Measurements from ENCODE around the gene RAMAC.
A peak's percentile ranks its signal among the peaks of the same experiment; 100 is the strongest.
"Not testable (repeated sequence)": the region's sequence is repeated elsewhere in the genome, so short reads cannot be mapped to it uniquely, and the experiment has no call there.

Gene RAMAC

GRCh38 chr15:82985688-82986441 lies at the start of gene RAMAC:
TSS of gene RAMAC (plus strand) at chr15:82986210. CDS start at chr15:82989019, 2,809 bp downstream.
- peak; percentile 94 for DNase-seq (ENCODE audit: low read depth)

GRCh38 chr15:82936966-82937711 lies 48.9 kb upstream of the RAMAC start:
- DNase-seq (ENCODE audit: low read depth) = peak; percentile 8

DNA sequence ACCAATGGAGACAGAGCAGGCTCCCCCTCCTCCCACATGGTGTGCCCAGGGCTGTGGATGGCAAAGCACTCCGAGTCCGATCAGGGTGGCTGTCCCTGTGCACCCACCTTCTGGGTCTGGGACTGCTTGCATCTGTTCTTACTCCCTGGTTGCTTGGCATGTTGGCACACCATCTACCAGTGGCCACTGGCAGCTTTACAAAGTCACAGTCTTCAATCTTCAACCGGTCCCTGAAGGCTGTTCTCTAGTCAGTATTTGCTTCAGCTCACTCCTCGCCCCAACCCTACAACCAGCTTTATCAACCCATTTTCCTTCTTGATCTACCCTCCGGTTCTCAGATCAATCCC lies 48.3 kb upstream of the RAMAC start:
- DNase-seq (ENCODE audit: low read depth) = no peak

GRCh38 chr15:82939678-82940077 lies 46.3 kb upstream of the RAMAC start:
- not testable (repeated sequence) for DNase-seq (ENCODE audit: low read depth)

DNA sequence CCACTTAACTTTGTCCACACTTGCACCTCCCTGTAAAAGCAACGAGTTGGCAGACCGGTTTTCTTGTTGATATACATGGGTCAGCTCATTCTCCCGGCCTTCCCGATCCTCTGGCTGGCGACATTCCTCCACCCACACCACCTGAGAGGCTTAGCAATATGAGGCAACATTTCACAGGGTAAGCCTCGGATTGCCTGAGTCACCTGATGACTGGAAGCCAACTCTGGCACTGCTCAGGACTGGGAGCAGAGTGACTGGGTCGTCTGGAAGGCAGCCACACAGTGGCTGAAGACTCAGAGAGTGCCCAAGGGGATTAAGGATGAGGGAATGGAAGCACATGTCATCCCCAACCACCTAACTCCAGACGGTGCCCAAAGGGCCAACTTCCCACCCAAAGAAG lies 43.3 kb upstream of the RAMAC start:
- DNase-seq (ENCODE audit: low read depth) = peak; percentile 9

DNA sequence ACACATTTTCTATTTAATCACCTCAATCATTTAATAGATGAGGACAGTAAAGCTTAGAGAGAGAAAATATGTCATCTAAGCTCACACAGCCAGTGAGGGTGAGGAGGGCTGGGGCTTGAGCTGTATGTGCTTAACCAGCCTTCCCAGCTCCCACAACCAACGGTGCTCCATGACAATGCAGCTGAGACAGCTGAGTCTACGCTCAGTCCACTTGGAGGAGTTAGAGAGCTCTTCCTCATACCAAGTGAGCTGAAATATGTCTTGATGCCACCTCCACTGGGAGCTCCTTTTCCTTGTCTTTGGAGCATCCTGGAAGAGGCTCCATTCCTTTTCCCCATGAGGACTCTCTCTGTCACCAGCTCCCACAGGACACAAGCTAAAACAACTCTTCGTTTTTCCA lies 42.8 kb upstream of the RAMAC start:
- peak; percentile 12 for DNase-seq (ENCODE audit: low read depth)

- DNase-seq (ENCODE audit: low read depth) = no peak
Observed at GRCh38 chr15:82944056-82944455, 42.0 kb upstream of the RAMAC start.

GRCh38 chr15:82944821-82945220 lies 41.2 kb upstream of the RAMAC start:
- peak; percentile 6 for DNase-seq (ENCODE audit: low read depth)

- no peak for DNase-seq (ENCODE audit: low read depth)
Observed at GRCh38 chr15:82945326-82945725, 40.7 kb upstream of the RAMAC start.

GRCh38 chr15:82946155-82946701 lies 39.8 kb upstream of the RAMAC start:
- no peak for DNase-seq (ENCODE audit: low read depth)

DNA sequence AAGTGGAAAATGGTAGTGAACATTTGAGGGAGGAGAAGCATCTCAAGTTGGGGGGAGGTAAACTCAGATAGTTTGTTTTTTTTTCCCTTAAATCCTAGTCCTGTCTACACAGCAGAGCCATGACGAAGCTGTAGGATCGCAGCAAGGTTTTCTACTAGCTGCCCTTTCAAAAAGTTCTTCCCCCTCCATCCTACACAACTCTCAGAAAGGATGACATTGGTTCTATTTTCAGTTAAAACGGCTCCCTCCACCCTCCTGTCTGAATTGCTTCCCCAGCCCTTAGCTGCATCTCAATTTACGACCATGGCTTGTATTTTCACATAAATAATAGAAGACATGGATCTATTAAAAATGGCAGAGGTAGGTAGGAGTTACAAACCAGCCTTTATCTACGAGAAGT lies 35.7 kb upstream of the RAMAC start:
- no peak for DNase-seq (ENCODE audit: low read depth)

DNA sequence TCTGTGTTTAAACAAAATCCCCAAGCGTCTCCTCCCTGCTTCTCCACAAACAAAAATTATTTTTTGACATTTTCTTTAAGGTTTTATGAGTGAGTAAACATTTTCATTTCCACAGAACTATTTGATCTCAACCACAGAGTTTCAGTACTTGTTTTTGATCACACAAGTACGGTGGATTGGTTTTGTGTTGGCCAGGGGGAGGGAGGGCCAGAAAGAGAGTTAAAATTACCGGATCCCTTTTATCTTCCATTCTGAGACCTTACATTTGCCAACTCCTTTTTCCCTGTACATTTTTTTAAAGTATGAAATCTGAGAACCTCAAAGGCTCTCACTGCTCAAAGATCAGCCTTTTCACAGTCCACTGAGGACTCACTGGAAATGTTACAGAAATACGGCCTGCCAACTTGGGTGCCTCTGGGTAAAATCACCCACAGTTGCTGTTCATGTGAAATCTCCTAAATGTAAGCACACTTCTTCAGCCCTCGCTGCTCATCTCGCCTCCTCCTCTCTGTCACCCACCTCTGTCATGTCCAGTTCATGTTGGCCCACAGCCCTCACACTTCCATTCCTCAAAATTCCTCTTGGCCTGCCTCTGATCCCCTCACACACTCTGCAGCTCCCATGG lies 35.2 kb upstream of the RAMAC start:
- no peak for DNase-seq (ENCODE audit: low read depth)

DNA sequence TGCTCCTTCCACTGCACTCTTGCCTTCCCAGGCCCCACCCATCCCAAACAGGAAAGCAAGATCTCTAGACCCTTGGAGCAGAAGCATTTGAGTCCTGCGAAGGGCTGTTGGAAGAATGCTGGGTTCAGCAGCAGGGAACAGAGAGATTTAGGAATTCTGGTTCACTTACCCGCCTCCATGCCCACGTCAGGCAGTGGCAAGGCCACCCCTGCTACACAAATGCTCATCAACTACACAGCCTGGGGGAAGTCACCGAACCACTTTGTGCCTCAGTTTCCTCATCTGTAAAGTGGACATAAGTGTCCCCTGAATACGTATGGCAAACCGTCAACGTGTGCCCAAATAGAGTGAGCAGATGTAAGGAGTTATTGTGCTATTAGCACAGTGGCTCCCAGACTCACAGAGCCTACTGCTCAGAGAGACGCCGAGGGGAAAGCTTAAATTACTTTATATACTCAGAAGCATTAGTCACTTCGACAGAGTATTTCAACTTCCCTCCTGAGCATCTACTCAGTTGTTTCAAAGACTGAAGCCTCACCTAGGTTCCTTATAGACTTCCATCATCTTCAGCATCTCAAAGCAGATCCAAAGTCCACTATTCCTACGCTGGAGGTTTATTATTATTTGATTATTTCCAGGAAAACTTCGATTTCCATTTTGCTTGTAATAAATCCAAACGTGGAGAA lies 34.4 kb upstream of the RAMAC start:
- DNase-seq (ENCODE audit: low read depth) = no peak

DNA sequence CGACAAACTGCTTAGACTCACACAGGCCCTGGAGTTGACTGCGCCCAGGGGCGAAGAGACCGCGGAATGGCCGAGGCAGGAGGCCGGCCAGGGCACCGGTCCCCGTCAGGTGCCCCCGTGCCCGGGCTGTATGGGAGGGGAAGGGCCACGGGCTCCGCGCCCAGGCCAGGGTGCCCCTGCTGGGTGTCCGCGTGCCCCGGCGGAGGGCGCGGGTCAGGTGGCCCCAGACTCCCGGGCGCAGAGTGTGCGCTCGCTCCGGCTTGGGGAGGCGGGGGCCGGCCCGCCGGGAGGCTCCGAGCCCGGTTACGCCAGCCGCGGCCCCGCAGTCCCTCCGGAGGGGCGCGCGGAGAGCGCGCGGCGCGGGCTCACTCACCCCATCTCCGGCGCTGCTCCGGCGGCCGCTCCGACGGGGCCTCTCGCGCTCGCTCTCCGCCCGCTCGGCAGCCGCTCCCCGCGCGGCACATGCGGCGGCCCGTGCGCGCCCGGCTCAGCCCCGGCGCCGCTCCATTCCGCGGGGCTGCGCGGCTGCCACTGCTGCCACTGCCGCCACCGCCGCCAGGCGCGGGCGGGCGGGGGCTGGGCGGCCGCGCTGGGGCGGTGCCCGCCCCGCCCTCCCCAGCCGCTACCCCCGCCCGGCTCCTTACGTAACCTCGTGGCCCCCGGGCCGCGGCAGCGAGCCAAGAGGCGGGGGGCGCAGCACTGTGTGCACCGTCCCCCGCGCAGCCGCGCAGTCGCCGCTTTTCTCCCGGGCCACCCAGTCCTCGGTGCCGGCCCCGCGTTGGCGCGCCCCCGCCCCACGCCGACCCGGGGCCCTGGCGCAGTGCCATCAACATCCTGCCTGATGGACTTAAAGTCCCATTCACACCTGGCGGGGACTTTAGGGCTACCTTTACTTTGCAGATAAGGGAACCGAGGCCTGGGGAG lies 33.6 kb upstream of the RAMAC start, which contains the start of gene HOMER2:
HOMER2 (minus strand) TSS at position 563 of the 924 bp plus-strand sequence; CDS start at position 378, 185 bp downstream.
- no peak for DNase-seq (ENCODE audit: low read depth)

DNA sequence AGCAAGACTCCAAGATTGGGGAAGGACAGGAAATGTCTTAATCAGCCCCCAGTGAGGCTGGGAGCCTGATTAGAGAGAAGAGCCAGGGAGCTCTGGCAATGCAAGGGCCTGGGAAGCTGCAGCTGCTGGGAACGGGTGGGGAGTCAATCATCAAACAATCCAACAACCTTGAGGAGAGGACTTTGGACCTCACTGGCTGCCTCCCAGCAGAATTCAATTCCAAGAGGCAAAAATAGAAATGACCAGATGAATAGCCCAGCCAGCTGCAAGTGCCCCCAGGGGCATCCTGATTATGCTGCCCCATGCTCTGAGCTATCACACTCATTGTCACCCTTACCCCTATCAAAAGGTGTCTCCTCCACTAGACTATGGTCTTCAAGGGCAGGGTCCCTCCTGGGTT lies 27.4 kb upstream of the RAMAC start:
- no peak for DNase-seq (ENCODE audit: low read depth)

- no peak for DNase-seq (ENCODE audit: low read depth)
Observed at GRCh38 chr15:82959423-82959822, 26.6 kb upstream of the RAMAC start.

- DNase-seq (ENCODE audit: low read depth) = no peak
Observed at GRCh38 chr15:82960766-82961165, 25.2 kb upstream of the RAMAC start.

- peak; percentile 33 for DNase-seq (ENCODE audit: low read depth)
Observed at GRCh38 chr15:82963471-82964341, 22.3 kb upstream of the RAMAC start.

- DNase-seq (ENCODE audit: low read depth) = no peak
Observed at GRCh38 chr15:82964890-82965289, 21.1 kb upstream of the RAMAC start.

GRCh38 chr15:82966671-82967071 lies 19.3 kb upstream of the RAMAC start:
- no peak for DNase-seq (ENCODE audit: low read depth)
